ENCODE results near the gene KCNK2. TPM values are rescaled to one million over a fixed set of nuclear protein-coding genes. Genes with fewer than 3 reads are reported as not detected.

KCNK2 gene
- total RNA-seq, 1 donor: 86.9 TPM

GRCh38 chr1:215094381-215094780 lies 11.8 kb downstream of the KCNK2 start:
- no peaks in the 10 kb centered on the region for H3K4me1 ChIP-seq (ENCODE audit: insufficient read depth, low read length)
- H3K79me2 ChIP-seq (ENCODE audit: insufficient read depth, low read length): peaks cover 67% of the 10 kb centered on the region
- H3K4me2 ChIP-seq (ENCODE audit: insufficient read depth, low read length): peak overlapping the region; percentile 3
- no peak overlapping the region for H2AFZ ChIP-seq (ENCODE audit: low read length)
- TF ChIP-seq CTCF (IDR thresholded peaks at IDR 0.05; ENCODE audit: extremely low read depth, low read depth, low read length): no peak
- H3K27me3 ChIP-seq (ENCODE audit: insufficient read depth, low read length): no peaks in the 10 kb centered on the region
- H3K27ac ChIP-seq (ENCODE audit: low read depth, low read length): no peak overlapping the region
- DNase-seq (ENCODE audit: insufficient read length, low spot score, missing footprints): no peak
- H3K4me3 ChIP-seq (ENCODE audit: insufficient read depth, low read length): no peak overlapping the region
- H3K36me3 ChIP-seq (ENCODE audit: insufficient read depth, low read length): peaks cover 30% of the 10 kb centered on the region
- H4K20me1 ChIP-seq (ENCODE audit: insufficient read depth, low read length): peaks cover 2% of the 10 kb centered on the region
- H3K9me3 ChIP-seq (ENCODE audit: low read depth, low read length): no peaks in the 10 kb centered on the region

- DNase-seq (ENCODE audit: insufficient read length, low spot score, missing footprints): no peak
- H3K4me2 ChIP-seq (ENCODE audit: insufficient read depth, low read length): no peak overlapping the region
- no peak overlapping the region for H2AFZ ChIP-seq (ENCODE audit: low read length)
- no peak overlapping the region for H3K27ac ChIP-seq (ENCODE audit: low read depth, low read length)
- peaks cover 74% of the 10 kb centered on the region for H3K79me2 ChIP-seq (ENCODE audit: insufficient read depth, low read length)
- no peaks in the 10 kb centered on the region for H3K9me3 ChIP-seq (ENCODE audit: low read depth, low read length)
- H3K27me3 ChIP-seq (ENCODE audit: insufficient read depth, low read length): no peaks in the 10 kb centered on the region
- no peak overlapping the region for H3K4me3 ChIP-seq (ENCODE audit: insufficient read depth, low read length)
- H3K36me3 ChIP-seq (ENCODE audit: insufficient read depth, low read length): peaks cover 23% of the 10 kb centered on the region
- H3K4me1 ChIP-seq (ENCODE audit: insufficient read depth, low read length): no peaks in the 10 kb centered on the region
- H4K20me1 ChIP-seq (ENCODE audit: insufficient read depth, low read length): peaks cover 6% of the 10 kb centered on the region
- no peak for TF ChIP-seq CTCF (IDR thresholded peaks at IDR 0.05; ENCODE audit: extremely low read depth, low read depth, low read length)
Observed at GRCh38 chr1:215095524-215095923, 13.0 kb downstream of the KCNK2 start.

- TF ChIP-seq CTCF (IDR thresholded peaks at IDR 0.05; ENCODE audit: extremely low read depth, low read depth, low read length): no peak
- Histone ChIP-seq H2AFZ (ENCODE audit: low read length) (no peak overlapping the region), H3K4me3 (ENCODE audit: insufficient read depth, low read length) (no peak overlapping the region), H3K36me3 (ENCODE audit: insufficient read depth, low read length) (no peaks in the 10 kb centered on the region), H3K4me2 (ENCODE audit: insufficient read depth, low read length) (no peak overlapping the region), H3K27ac (ENCODE audit: low read depth, low read length) (no peak overlapping the region), H3K4me1 (ENCODE audit: insufficient read depth, low read length) (peaks cover 14% of the 10 kb centered on the region), H3K79me2 (ENCODE audit: insufficient read depth, low read length) (peaks cover 82% of the 10 kb centered on the region), H3K27me3 (ENCODE audit: insufficient read depth, low read length) (no peaks in the 10 kb centered on the region), H3K9me3 (ENCODE audit: low read depth, low read length) (no peaks in the 10 kb centered on the region), H4K20me1 (ENCODE audit: insufficient read depth, low read length) (peaks cover 8% of the 10 kb centered on the region)
- DNase-seq (ENCODE audit: insufficient read length, low spot score, missing footprints): no peak
Observed at GRCh38 chr1:215101511-215101910, 19.0 kb downstream of the KCNK2 start.

GRCh38 chr1:215104283-215104682 lies 21.7 kb downstream of the KCNK2 start:
- H3K27me3 ChIP-seq (ENCODE audit: insufficient read depth, low read length): no peaks in the 10 kb centered on the region
- no peak overlapping the region for H3K27ac ChIP-seq (ENCODE audit: low read depth, low read length)
- peak overlapping the region; percentile 26 for H2AFZ ChIP-seq (ENCODE audit: low read length)
- H3K4me2 ChIP-seq (ENCODE audit: insufficient read depth, low read length): peak overlapping the region; percentile 50
- no peak for TF ChIP-seq CTCF (IDR thresholded peaks at IDR 0.05; ENCODE audit: extremely low read depth, low read depth, low read length)
- peaks cover 14% of the 10 kb centered on the region for H3K4me1 ChIP-seq (ENCODE audit: insufficient read depth, low read length)
- H3K79me2 ChIP-seq (ENCODE audit: insufficient read depth, low read length): peaks cover 80% of the 10 kb centered on the region
- no peak for DNase-seq (ENCODE audit: insufficient read length, low spot score, missing footprints)
- H3K9me3 ChIP-seq (ENCODE audit: low read depth, low read length): no peaks in the 10 kb centered on the region
- H4K20me1 ChIP-seq (ENCODE audit: insufficient read depth, low read length): peaks cover 8% of the 10 kb centered on the region
- H3K4me3 ChIP-seq (ENCODE audit: insufficient read depth, low read length): no peak overlapping the region
- no peaks in the 10 kb centered on the region for H3K36me3 ChIP-seq (ENCODE audit: insufficient read depth, low read length)
